ENCODE data around the gene KCTD21.

KCTD21 gene

DNA sequence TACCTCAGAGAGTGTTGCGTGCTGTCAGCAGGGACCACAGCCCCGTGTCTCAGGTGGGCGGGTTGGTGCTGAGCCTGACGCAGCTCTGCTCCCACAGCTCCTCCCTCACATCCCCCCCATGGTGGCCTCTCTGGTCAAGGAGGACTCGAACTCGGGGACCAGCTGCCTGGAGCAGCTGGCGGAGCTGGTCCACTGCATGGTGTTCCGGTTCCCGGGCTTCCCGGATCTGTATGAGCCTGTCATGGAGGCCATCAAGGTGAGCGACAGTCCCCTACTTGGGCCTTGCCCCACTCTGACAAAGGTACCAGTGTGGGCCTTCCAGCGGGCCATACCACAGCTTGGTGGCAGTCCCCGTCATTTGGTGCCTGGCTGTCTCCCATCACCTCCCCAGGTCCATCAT lies 12.1 kb upstream of the KCTD21 start:
- Mint-ChIP-seq H3K4me3 (no peak overlapping the region), H3K27ac (no peak overlapping the region), H3K36me3 (ENCODE audit: low read depth) (peaks cover 29% of the 10 kb centered on the region), H3K9me3 (no peaks in the 10 kb centered on the region), H3K27me3 (ENCODE audit: low read depth) (no peaks in the 10 kb centered on the region), H3K4me1 (ENCODE audit: low read depth) (peaks cover 37% of the 10 kb centered on the region)
- DNase-seq (ENCODE audit: low spot score): no peak

DNA sequence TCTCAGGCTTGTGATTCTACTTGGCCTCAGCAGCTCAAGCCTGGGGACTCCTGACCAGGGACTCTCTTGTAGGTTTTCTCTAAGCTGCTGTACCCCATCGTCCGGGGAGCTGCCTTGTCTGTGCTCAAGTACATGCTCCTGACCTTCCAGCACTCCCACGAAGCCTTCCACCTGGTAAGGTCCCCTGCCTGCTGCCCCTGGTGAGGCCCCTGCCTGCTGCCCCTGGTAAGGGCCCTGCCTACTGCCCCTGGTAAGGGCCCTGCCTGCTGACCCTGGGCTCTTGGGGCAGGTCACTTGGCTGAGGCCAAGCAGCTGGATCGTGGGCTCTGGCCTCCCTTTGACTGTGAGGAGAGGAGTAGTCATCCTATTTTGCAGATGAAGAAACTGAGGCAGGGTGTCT lies 11.6 kb upstream of the KCTD21 start:
- Mint-ChIP-seq H3K27me3 (ENCODE audit: low read depth) (no peaks in the 10 kb centered on the region), H3K36me3 (ENCODE audit: low read depth) (peaks cover 30% of the 10 kb centered on the region), H3K4me1 (ENCODE audit: low read depth) (peaks cover 35% of the 10 kb centered on the region), H3K9me3 (no peaks in the 10 kb centered on the region), H3K27ac (no peak overlapping the region), H3K4me3 (no peak overlapping the region)
- no peak for DNase-seq (ENCODE audit: low spot score)

DNA sequence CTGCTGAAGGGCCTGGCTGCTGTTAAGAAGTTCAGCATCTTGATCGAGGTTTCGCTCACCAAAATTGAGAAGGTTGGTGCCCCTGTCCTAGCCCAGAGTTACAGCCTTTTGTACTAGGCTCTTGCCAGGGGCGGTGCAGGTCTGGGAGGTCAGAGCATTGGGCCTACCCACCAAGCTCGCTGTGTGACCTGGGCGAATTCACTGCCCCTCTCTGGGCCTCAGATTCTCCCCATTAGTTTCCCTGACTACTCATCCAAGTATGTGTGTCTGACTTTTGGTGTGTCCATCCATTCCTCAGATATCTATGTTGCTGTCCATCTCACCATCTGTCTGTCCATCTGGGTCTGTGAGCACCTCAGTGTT lies 11.2 kb upstream of the KCTD21 start:
- no peak for DNase-seq (ENCODE audit: low spot score)
- peaks cover 34% of the 10 kb centered on the region for H3K36me3 Mint-ChIP-seq (ENCODE audit: low read depth)

DNA sequence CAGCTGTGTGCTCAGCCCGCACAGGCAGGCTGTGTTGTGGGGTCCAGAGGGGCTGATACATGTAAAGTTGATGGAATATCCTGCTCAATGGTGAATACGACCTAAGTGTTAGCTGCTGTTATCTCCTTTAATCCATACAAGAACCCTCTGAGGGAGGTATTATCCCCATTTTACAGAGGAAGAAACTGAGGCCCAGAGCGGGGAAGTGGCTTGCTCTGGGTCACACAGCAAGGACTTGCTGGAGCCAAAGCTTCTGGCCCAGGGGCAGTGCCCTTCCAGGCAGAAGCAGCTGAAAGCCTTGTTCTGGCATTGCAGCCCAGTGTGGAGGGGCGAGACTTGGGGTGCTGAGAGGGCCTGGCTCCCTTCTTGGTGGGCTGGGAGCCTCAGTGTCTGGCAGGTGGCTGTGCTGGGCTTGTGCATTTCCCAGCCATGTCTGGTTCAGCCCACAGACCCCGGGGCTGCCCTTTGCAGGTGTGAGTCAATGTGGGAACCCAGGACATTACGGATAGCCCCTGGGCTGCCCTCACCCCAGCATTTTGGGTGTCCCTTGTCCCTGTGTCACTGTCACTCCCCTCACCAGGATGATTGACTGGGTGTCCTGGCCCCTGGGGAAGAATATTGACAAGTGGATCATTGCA lies 10.7 kb upstream of the KCTD21 start:
- peaks cover 34% of the 10 kb centered on the region for H3K4me1 Mint-ChIP-seq (ENCODE audit: low read depth)
- no peak overlapping the region for H3K4me3 Mint-ChIP-seq
- DNase-seq (ENCODE audit: low spot score): no peak
- H3K9me3 Mint-ChIP-seq: no peaks in the 10 kb centered on the region
- no peaks in the 10 kb centered on the region for H3K27me3 Mint-ChIP-seq (ENCODE audit: low read depth)
- H3K36me3 Mint-ChIP-seq (ENCODE audit: low read depth): peaks cover 33% of the 10 kb centered on the region
- no peak overlapping the region for H3K27ac Mint-ChIP-seq

More for the DNA sequence above, 11.2 kb upstream of the KCTD21 start:
- H3K4me3 Mint-ChIP-seq: no peak overlapping the region
- H3K27ac Mint-ChIP-seq: no peak overlapping the region
- H3K4me1 Mint-ChIP-seq (ENCODE audit: low read depth): peaks cover 33% of the 10 kb centered on the region
- H3K9me3 Mint-ChIP-seq: no peaks in the 10 kb centered on the region
- H3K27me3 Mint-ChIP-seq (ENCODE audit: low read depth): no peaks in the 10 kb centered on the region

DNA sequence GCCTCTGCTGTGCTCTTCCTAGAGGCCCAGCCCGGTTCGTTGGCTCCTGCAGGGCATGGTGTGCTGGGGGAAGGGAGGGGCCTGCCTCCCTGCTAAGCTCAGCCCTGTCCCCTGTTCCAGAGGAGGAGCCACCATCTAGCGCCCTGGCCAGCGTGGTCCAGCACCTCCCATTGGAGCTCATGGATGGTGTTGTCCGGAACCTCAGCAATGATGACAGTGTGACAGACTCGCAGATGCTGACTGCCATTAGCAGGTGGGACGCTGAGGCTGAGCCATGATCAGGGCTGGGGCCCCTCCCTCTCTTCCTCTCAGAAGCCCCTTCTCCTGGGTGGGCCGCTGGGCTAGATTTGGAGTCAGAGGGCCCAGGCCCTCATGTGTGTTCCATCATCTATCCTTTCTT lies 9.4 kb upstream of the KCTD21 start:
- peaks cover 38% of the 10 kb centered on the region for H3K36me3 Mint-ChIP-seq (ENCODE audit: low read depth)
- no peak overlapping the region for H3K4me3 Mint-ChIP-seq
- peaks cover 39% of the 10 kb centered on the region for H3K4me1 Mint-ChIP-seq (ENCODE audit: low read depth)
- no peak for DNase-seq (ENCODE audit: low spot score)
- H3K27ac Mint-ChIP-seq: no peak overlapping the region
- no peaks in the 10 kb centered on the region for H3K27me3 Mint-ChIP-seq (ENCODE audit: low read depth)
- no peaks in the 10 kb centered on the region for H3K9me3 Mint-ChIP-seq

DNA sequence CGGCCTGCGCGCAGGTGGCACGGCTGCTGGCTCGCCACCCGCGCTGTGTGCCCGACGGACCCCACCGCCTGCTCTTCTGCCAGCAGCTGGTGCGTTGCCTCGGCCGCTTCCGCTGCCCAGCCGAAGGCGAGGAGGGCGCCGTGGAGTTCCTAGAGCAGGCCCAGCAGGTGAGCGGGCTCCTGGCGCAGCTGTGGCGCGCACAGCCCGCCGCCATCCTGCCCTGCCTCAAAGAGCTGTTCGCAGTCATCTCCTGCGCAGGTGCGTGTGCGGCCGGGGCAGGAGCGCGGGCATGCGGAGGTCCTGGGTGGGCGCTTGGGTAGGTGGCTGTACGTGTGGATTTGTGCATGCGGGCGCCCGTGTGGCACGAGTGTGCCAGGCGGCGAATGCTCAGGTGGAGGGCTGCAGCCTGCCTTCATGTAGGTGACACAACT lies 8.2 kb upstream of the KCTD21 start:
- DNase-seq (ENCODE audit: low spot score): no peak
- H3K9me3 Mint-ChIP-seq: no peaks in the 10 kb centered on the region
- H3K36me3 Mint-ChIP-seq (ENCODE audit: low read depth): peaks cover 33% of the 10 kb centered on the region
- H3K4me3 Mint-ChIP-seq: no peak overlapping the region
- H3K27ac Mint-ChIP-seq: no peak overlapping the region
- no peaks in the 10 kb centered on the region for H3K27me3 Mint-ChIP-seq (ENCODE audit: low read depth)
- H3K4me1 Mint-ChIP-seq (ENCODE audit: low read depth): peaks cover 31% of the 10 kb centered on the region

DNA sequence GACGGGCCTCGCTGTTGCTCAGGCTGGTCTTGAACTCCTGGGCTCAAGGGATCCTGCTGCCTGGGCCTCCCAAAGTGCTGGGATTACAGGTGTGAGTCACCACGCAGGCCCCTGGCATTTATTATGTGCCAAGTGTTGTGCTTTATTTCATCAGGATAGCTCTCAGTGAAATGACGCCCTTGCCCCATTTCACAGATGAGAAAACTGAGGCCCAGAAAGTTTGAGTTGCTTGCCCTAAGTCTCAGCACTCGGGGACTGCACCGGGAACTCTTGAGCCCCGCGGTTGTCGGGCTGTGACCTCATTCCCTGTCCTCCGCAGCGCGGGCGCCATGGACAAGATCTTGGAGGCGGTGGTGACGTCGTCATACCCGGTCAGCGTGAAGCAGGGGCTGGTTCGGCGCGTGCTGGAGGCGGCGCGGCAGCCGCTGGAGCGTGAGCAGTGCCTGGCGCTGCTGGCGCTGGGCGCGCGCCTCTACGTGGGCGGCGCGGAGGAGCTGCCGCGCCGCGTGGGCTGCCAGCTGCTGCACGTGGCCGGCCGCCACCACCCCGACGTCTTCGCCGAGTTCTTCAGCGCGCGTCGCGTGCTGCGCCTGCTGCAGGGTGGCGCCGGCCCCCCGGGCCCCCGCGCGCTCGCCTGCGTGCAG lies 7.6 kb upstream of the KCTD21 start:
- DNase-seq (ENCODE audit: low spot score): no peak
- peaks cover 26% of the 10 kb centered on the region for H3K36me3 Mint-ChIP-seq (ENCODE audit: low read depth)
- no peaks in the 10 kb centered on the region for H3K9me3 Mint-ChIP-seq
- H3K27me3 Mint-ChIP-seq (ENCODE audit: low read depth): no peaks in the 10 kb centered on the region
- no peak overlapping the region for H3K27ac Mint-ChIP-seq
- peaks cover 27% of the 10 kb centered on the region for H3K4me1 Mint-ChIP-seq (ENCODE audit: low read depth)
- H3K4me3 Mint-ChIP-seq: no peak overlapping the region

DNA sequence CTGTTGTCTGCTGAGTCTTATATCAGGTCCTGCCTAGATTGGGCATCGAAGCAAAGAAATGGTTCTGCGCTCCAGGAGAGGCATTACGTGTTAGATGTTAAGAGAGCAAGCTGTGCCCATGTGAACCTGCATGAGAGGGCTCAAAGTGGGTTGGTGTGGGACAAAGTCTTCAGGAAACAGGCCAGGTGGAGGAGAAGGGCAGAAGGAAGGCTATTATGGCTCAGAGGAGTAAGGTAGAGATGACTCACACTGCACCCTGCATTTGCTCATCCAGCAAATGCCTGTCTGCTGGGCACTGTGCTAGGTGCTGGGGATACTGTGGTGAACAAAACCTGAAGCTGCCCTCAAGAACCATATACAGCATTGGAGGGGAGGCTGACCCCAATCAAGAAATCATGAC lies 6.1 kb upstream of the KCTD21 start:
- no peak overlapping the region for H3K4me3 Mint-ChIP-seq
- peaks cover 28% of the 10 kb centered on the region for H3K36me3 Mint-ChIP-seq (ENCODE audit: low read depth)
- no peaks in the 10 kb centered on the region for H3K27me3 Mint-ChIP-seq (ENCODE audit: low read depth)
- H3K9me3 Mint-ChIP-seq: no peaks in the 10 kb centered on the region
- peak overlapping the region; percentile 53 for H3K27ac Mint-ChIP-seq
- H3K4me1 Mint-ChIP-seq (ENCODE audit: low read depth): peaks cover 40% of the 10 kb centered on the region
- DNase-seq (ENCODE audit: low spot score): no peak

DNA sequence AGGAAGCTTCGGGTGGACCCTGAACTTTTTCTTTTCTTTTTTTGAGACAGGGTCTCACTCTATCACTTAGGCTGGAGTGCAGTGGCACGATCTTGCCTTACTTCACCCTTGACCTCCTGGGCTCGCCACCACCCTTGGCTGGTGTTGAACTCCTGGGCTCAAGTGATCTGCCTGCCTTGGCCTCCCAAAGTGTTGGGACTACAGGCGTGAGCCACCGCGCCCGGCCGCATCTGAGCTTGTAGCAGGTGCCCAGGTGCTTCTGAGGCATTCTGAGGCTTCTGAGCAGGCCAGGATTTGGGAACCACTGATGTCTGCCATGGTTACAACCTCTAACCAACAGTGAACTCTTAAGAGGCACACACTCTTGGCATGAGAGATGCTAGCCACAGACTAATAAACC lies 5.4 kb upstream of the KCTD21 start:
- no peaks in the 10 kb centered on the region for H3K27me3 Mint-ChIP-seq (ENCODE audit: low read depth)
- peaks cover 42% of the 10 kb centered on the region for H3K4me1 Mint-ChIP-seq (ENCODE audit: low read depth)
- H3K4me3 Mint-ChIP-seq: no peak overlapping the region
- no peak for DNase-seq (ENCODE audit: low spot score)
- H3K9me3 Mint-ChIP-seq: no peaks in the 10 kb centered on the region
- H3K27ac Mint-ChIP-seq: no peak overlapping the region
- H3K36me3 Mint-ChIP-seq (ENCODE audit: low read depth): peaks cover 27% of the 10 kb centered on the region

DNA sequence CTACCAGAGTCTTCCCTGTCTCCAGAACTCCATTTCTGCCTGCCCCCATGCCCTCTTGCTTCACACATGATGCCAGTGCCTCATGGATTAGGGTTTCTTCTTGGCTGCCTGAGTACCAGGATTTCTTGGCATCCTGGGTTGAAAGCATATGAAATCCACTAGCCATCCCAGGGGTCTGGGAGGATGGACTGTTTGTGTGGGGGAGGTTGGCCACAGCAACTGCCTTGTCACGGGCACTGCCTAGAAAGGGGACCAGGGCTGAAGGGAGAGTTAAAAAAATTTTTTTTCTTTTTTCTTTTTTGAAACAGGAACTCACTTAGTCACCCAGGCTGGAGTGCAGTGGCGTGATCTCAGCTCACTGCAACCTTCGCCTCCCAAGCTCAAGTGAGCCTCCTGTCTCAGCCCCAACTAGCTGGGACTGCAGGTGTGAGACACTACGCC lies 4.5 kb upstream of the KCTD21 start:
- Mint-ChIP-seq H3K4me3 (peak overlapping the region; percentile 30), H3K27ac (peak overlapping the region; percentile 74), H3K9me3 (no peaks in the 10 kb centered on the region), H3K36me3 (ENCODE audit: low read depth) (peaks cover 24% of the 10 kb centered on the region), H3K4me1 (ENCODE audit: low read depth) (peaks cover 42% of the 10 kb centered on the region), H3K27me3 (ENCODE audit: low read depth) (no peaks in the 10 kb centered on the region)
- DNase-seq (ENCODE audit: low spot score): no peak

DNA sequence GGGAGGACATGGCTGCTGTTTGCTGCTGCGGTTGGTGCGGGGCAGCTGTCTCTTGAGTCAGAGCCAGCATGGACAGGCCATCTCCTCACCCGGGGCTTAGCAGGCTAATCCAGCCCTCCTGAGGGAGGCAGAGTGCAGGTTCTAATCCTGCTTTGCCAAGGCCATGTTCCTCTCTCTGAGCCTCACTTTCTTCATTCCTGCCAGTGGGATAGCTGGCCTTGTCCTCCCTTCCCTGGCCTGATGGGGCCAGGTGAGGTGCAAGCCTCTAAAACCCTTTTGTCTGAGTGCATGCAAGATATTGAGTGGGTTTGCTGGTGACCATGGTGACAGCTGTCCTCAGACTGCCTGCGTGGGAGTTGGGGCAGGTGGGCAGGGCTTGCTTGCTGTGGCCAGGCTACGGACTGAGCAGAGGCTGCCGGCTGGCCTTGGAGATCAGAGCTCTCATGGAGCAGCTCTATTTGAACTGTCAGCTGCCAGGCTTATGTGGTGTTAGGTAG lies 3.8 kb upstream of the KCTD21 start:
- H3K36me3 Mint-ChIP-seq (ENCODE audit: low read depth): peaks cover 23% of the 10 kb centered on the region
- no peak overlapping the region for H3K4me3 Mint-ChIP-seq
- H3K4me1 Mint-ChIP-seq (ENCODE audit: low read depth): peaks cover 46% of the 10 kb centered on the region
- no peaks in the 10 kb centered on the region for H3K27me3 Mint-ChIP-seq (ENCODE audit: low read depth)
- no peak overlapping the region for H3K27ac Mint-ChIP-seq
- no peaks in the 10 kb centered on the region for H3K9me3 Mint-ChIP-seq
- no peak for DNase-seq (ENCODE audit: low spot score)

DNA sequence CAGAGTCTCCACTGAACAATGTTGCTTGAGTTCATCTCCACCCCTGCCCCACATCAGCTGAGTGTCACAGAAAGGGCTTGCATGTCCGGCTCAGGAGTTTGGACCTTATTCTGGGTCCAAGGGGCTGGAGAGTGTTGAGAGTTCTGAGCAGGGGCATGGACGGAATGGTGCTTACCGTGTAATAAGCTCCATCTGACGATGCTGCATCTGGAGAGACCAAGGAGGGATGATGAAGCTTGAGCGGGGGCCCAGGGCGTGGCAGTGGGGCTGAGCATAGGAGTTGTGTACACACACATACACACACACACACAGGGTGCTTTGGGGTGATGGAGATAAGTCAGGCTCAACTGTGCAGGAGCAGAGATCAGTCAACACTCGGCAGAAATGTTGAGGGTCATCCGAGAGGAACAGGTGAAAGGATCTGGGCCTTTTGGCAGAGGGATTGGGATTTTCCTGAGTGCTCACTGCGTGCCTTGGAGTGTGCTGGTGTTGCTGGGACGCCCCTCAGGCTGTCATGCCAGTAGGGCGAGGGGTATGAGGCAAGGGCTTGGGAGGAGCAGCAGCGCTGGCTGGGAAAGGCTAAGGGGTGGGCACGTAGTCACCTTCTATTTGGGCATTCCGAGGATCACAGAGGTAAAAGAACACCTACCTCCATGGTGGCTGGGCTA lies 2.6 kb upstream of the KCTD21 start:
- H3K36me3 Mint-ChIP-seq (ENCODE audit: low read depth): peaks cover 25% of the 10 kb centered on the region
- peak overlapping the region; percentile 47 for H3K27ac Mint-ChIP-seq
- H3K4me3 Mint-ChIP-seq: peak overlapping the region; percentile 98
- no peaks in the 10 kb centered on the region for H3K27me3 Mint-ChIP-seq (ENCODE audit: low read depth)
- H3K4me1 Mint-ChIP-seq (ENCODE audit: low read depth): peaks cover 51% of the 10 kb centered on the region
- H3K9me3 Mint-ChIP-seq: no peaks in the 10 kb centered on the region
- no peak for DNase-seq (ENCODE audit: low spot score)

DNA sequence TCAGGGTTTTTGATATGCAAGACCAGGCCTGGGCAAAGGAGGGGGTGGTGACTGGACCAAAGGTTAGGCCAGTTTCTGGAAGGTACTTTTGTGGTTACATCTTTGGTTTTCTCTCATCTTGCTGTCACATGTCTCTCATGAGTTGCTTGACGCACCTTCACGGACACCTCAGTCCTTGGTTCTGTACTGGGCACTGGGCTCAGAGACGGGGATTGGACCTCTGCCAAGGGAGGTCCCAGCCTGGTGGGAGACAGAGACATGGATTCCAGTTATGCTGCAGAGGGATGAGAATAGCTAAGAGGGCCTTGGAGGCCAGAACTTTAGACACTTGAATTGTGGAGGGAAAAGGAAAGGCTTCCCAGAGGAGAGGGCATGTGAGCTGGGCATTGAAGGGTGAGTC lies 1.9 kb upstream of the KCTD21 start:
- peak overlapping the region; percentile 98 for H3K4me3 Mint-ChIP-seq
- H3K27ac Mint-ChIP-seq: peak overlapping the region; percentile 29
- peaks cover 28% of the 10 kb centered on the region for H3K36me3 Mint-ChIP-seq (ENCODE audit: low read depth)
- H3K4me1 Mint-ChIP-seq (ENCODE audit: low read depth): peaks cover 51% of the 10 kb centered on the region
- no peaks in the 10 kb centered on the region for H3K9me3 Mint-ChIP-seq
- DNase-seq (ENCODE audit: low spot score): no peak
- H3K27me3 Mint-ChIP-seq (ENCODE audit: low read depth): no peaks in the 10 kb centered on the region

DNA sequence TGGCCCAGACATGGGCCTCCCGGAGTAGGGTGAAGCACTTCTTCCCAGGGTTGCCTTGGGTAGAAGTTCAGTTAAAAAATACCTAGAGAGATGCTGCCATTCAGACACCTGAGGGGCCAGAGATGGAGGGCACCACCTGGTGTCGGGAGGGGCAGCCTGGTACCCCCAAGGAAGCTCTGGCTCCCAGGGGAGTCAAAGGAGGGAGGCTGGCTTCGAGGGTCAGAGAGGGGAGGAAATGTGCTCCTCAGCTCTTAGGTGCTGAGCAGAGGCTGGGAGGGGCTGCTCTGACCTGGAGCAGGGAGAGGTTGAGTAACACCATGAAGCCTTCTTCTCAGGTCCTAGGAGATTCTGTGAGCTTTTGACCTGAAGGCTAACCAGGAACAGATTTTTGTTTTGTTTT lies 1.4 kb upstream of the KCTD21 start:
- no peak for DNase-seq (ENCODE audit: low spot score)
- peaks cover 51% of the 10 kb centered on the region for H3K4me1 Mint-ChIP-seq (ENCODE audit: low read depth)
- H3K4me3 Mint-ChIP-seq: peak overlapping the region; percentile 98
- H3K27ac Mint-ChIP-seq: peak overlapping the region; percentile 76
- no peaks in the 10 kb centered on the region for H3K27me3 Mint-ChIP-seq (ENCODE audit: low read depth)
- H3K9me3 Mint-ChIP-seq: no peaks in the 10 kb centered on the region
- H3K36me3 Mint-ChIP-seq (ENCODE audit: low read depth): peaks cover 24% of the 10 kb centered on the region
